ENCODE results near the gene ZNF32. TPM values are rescaled to one million over a fixed set of nuclear protein-coding genes. Genes with fewer than 3 reads are reported as not detected.

Gene ZNF32
- total RNA-seq, 1 donor, result 40.2 TPM

DNA sequence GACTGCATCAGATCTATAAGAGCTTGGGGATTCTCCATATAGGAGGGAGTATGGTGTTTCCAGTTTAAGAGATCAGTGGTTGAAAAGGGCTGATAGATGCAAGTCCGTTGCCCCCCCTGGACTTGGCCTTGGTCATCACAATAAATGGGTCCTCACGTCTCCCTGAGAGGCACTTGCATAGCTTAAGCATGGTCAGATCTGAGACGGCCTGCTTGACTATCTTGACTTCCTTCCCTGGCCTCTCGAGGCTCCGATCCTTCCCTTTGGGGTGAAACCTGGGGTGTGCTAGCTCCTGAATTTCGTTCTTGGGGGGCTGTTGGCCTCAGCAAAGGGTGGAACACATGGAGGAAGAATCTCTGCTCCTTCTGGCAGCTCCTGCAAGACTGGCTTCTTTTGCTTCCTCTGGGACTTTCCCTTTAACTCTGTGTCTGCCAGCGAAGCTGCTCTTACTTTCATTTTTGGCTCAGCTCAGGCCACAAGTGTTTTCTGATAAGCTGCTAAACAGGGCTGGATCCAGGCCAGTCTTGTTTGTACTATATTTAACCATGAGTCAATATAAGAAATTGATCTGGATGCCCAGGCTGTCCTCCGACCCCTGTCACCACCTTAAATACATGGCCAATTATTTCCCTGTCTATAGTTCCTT, 53.6 kb downstream of the ZNF32 start:
- no peak for TF ChIP-seq CTCF (IDR thresholded peaks at IDR 0.05; ENCODE audit: insufficient read depth, low read length)
- H3K4me3 ChIP-seq (ENCODE audit: low read depth, low read length), result peak overlapping the region; percentile 35
- peak; percentile 49 for DNase-seq (ENCODE audit: low read depth)

Other genes with a start within 250 kb of the ZNF32 start
- 66.2 and 196 TPM in 2 replicates for gene HNRNPF, start 239.7 kb downstream of the ZNF32 start, total RNA-seq (ENCODE audit: low replicate concordance)
- gene ZNF487, start 211.8 kb downstream of the ZNF32 start, total RNA-seq (ENCODE audit: low replicate concordance), result 6.1 and 36.5 TPM in 2 replicates
- gene ZNF239, start 74.3 kb downstream of the ZNF32 start, total RNA-seq (ENCODE audit: low replicate concordance), result 1.8 and 6.6 TPM in 2 replicates
- gene ZNF485, start 42.4 kb downstream of the ZNF32 start, total RNA-seq (ENCODE audit: low replicate concordance), result 3.8 and 4.0 TPM in 2 replicates